Loucy (cell line): ENCODE results near the gene ERC1.

Source experiments
- CTCF ChIP-seq: fragments of 200-600 bp; sonication (generic); conservative IDR thresholded peaks from 2 replicates; pipeline ENCODE4 v1.5.1; 2014; ENCODE audit warnings: mild to moderate bottlenecking, antibody characterized with exemption, low read length
- EZH2phosphoT487 ChIP-seq: fragments of 200-600 bp; IDR thresholded peaks from 2 replicates; pipeline ENCODE4 v1.6.1; 2018; ENCODE audit warnings: antibody characterized with exemption, mild to moderate bottlenecking, moderate library complexity, borderline replicate concordance

GRCh38 chr12:1186298-1186697 is 195.3 kb downstream of the ERC1 start:
- TF ChIP-seq EZH2phosphoT487 (no peak), CTCF (no peak)
